ENCODE measurements around the gene RSL1D1. TPM values are rescaled to one million over a fixed set of nuclear protein-coding genes. Genes with fewer than 3 reads are reported as not detected.

The RSL1D1 gene
- total RNA-seq, 3 donors from 2014 or later (not counting 1 experiment from before 2014, with no cell fraction given), result 66.3 to 102 (median 99.1) TPM

DNA sequence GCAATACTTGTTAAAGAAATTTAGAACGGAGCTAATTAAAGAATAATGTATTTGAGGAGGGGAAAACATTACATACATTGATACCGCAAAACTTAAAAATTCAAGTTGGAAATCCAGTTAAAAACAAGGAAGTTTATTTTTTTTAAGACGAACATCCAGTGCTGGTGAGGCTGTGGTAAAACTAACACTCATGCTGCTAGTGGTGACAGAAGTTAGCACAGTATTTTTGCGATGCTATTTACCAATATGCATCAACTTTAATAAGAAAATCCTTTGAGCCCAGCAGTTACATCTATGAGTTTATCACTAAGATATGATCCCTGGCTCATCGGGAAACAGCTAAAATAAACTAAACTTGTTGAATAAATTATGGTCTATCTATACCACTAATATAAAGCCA lies 32.7 kb upstream of the RSL1D1 start:
- H3K36me3 Mint-ChIP-seq, result peaks cover 8% of the 10 kb centered on the region
- H3K4me3 Mint-ChIP-seq, result no peak overlapping the region
- ATAC-seq (no peak), DNase-seq (no peak)
- no peaks in the 10 kb centered on the region for H3K27me3 Mint-ChIP-seq (ENCODE audit: low read depth in 2 of 2)
- WGBS (ENCODE audit: insufficient coverage), result 98% methylated on average over 3 of the region's 5 CpGs
- H3K27me3 ChIP-seq (ENCODE audit: control insufficient read depth, insufficient read depth, low read length), result no peaks in the 10 kb centered on the region
- H3K4me1 ChIP-seq (ENCODE audit: control insufficient read depth, insufficient read depth, low read length), result no peaks in the 10 kb centered on the region
- no peaks in the 10 kb centered on the region for H3K9me3 Mint-ChIP-seq
- TF ChIP-seq, protein P1, sequence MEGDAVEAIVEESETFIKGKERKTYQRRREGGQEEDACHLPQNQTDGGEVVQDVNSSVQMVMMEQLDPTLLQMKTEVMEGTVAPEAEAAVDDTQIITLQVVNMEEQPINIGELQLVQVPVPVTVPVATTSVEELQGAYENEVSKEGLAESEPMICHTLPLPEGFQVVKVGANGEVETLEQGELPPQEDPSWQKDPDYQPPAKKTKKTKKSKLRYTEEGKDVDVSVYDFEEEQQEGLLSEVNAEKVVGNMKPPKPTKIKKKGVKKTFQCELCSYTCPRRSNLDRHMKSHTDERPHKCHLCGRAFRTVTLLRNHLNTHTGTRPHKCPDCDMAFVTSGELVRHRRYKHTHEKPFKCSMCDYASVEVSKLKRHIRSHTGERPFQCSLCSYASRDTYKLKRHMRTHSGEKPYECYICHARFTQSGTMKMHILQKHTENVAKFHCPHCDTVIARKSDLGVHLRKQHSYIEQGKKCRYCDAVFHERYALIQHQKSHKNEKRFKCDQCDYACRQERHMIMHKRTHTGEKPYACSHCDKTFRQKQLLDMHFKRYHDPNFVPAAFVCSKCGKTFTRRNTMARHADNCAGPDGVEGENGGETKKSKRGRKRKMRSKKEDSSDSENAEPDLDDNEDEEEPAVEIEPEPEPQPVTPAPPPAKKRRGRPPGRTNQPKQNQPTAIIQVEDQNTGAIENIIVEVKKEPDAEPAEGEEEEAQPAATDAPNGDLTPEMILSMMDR (IDR thresholded peaks at IDR 0.05), result no peak
- intact Hi-C loops (cut with micrococcal nuclease), result no loop called here
- H3K4me3 ChIP-seq (ENCODE audit: low read length), result no peak overlapping the region
- no peaks in the 10 kb centered on the region for H3K9me3 ChIP-seq (ENCODE audit: control insufficient read depth, insufficient read depth, low read length)
- no peak overlapping the region for H3K27ac Mint-ChIP-seq
- no peak overlapping the region for H3K27ac ChIP-seq (ENCODE audit: low read length)
- peaks cover 65% of the 10 kb centered on the region for H3K36me3 ChIP-seq (ENCODE audit: control insufficient read depth, insufficient read depth, low read length)
- H3K4me1 Mint-ChIP-seq, result no peaks in the 10 kb centered on the region

- no peak overlapping the region for H3K4me3 Mint-ChIP-seq
- 89% methylated on average over 3 of the region's 5 CpGs for WGBS (ENCODE audit: insufficient coverage)
- Histone ChIP-seq H3K4me3 (ENCODE audit: low read length) (no peak overlapping the region), H3K27me3 (ENCODE audit: control insufficient read depth, insufficient read depth, low read length) (no peaks in the 10 kb centered on the region), H3K27ac (ENCODE audit: low read length) (no peak overlapping the region), H3K4me1 (ENCODE audit: control insufficient read depth, insufficient read depth, low read length) (no peaks in the 10 kb centered on the region), H3K36me3 (ENCODE audit: control insufficient read depth, insufficient read depth, low read length) (peaks cover 60% of the 10 kb centered on the region), H3K9me3 (ENCODE audit: control insufficient read depth, insufficient read depth, low read length) (no peaks in the 10 kb centered on the region)
- no peak for DNase-seq
- TF ChIP-seq, protein P1 (IDR thresholded peaks at IDR 0.05), result no peak
- H3K4me1 Mint-ChIP-seq, result no peaks in the 10 kb centered on the region
- no peaks in the 10 kb centered on the region for H3K27me3 Mint-ChIP-seq (ENCODE audit: low read depth in 2 of 2)
- H3K9me3 Mint-ChIP-seq, result no peaks in the 10 kb centered on the region
- ATAC-seq, result no peak
- intact Hi-C loops (cut with micrococcal nuclease), result no loop called here
- no peak overlapping the region for H3K27ac Mint-ChIP-seq
- H3K36me3 Mint-ChIP-seq, result no peaks in the 10 kb centered on the region
These were observed 28.7 kb upstream of the RSL1D1 start for GRCh38 chr16:11880007-11880406.

- H3K36me3 ChIP-seq (ENCODE audit: control insufficient read depth, insufficient read depth, low read length), result peaks cover 58% of the 10 kb centered on the region
- H3K27ac ChIP-seq (ENCODE audit: low read length), result no peak overlapping the region
- H3K27ac Mint-ChIP-seq, result no peak overlapping the region
- H3K4me3 ChIP-seq (ENCODE audit: low read length), result no peak overlapping the region
- 97% methylated on average over 5 of the region's 5 CpGs for WGBS (ENCODE audit: insufficient coverage)
- H3K36me3 Mint-ChIP-seq, result peaks cover 6% of the 10 kb centered on the region
- ATAC-seq (no peak), DNase-seq (no peak)
- H3K9me3 Mint-ChIP-seq, result no peaks in the 10 kb centered on the region
- H3K27me3 ChIP-seq (ENCODE audit: control insufficient read depth, insufficient read depth, low read length), result no peaks in the 10 kb centered on the region
- TF ChIP-seq, protein P1 (IDR thresholded peaks at IDR 0.05), result no peak
- H3K4me1 ChIP-seq (ENCODE audit: control insufficient read depth, insufficient read depth, low read length), result no peaks in the 10 kb centered on the region
- no peaks in the 10 kb centered on the region for H3K9me3 ChIP-seq (ENCODE audit: control insufficient read depth, insufficient read depth, low read length)
- H3K27me3 Mint-ChIP-seq (ENCODE audit: low read depth in 2 of 2), result no peaks in the 10 kb centered on the region
- intact Hi-C loops (cut with micrococcal nuclease), result no loop called here
- no peak overlapping the region for H3K4me3 Mint-ChIP-seq
- no peaks in the 10 kb centered on the region for H3K4me1 Mint-ChIP-seq
These were observed 26.0 kb upstream of the RSL1D1 start for GRCh38 chr16:11877374-11877773.

DNA sequence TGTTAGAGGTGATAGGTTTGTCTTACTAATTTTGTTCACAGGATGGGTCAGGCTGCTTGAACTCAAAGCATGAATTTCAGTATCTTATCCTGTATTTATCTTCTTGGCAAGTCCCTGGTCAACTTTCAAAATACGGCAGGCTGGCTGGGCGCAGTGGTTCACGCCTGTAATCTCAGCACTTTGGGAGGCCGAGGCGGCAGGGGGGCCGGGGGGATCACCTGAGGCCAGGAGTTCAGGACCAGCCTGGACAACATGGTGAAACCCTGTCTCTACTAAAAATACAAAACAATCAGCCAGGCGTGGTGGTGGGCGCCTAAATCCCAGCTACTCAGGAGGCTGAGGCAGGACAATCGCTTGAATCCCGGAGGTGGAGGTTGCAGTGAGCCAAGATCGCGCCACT lies 25.0 kb upstream of the RSL1D1 start:
- Histone ChIP-seq H3K27ac (ENCODE audit: low read length) (no peak overlapping the region), H3K9me3 (ENCODE audit: control insufficient read depth, insufficient read depth, low read length) (no peaks in the 10 kb centered on the region), H3K4me3 (ENCODE audit: low read length) (no peak overlapping the region), H3K27me3 (ENCODE audit: control insufficient read depth, insufficient read depth, low read length) (no peaks in the 10 kb centered on the region), H3K36me3 (ENCODE audit: control insufficient read depth, insufficient read depth, low read length) (peaks cover 56% of the 10 kb centered on the region), H3K4me1 (ENCODE audit: control insufficient read depth, insufficient read depth, low read length) (no peaks in the 10 kb centered on the region)
- DNase-seq, result no peak
- Mint-ChIP-seq H3K4me1 (no peaks in the 10 kb centered on the region), H3K36me3 (peaks cover 7% of the 10 kb centered on the region), H3K9me3 (no peaks in the 10 kb centered on the region), H3K27ac (peak overlapping the region in 1 of 2 donors; percentile 45), H3K27me3 (ENCODE audit: low read depth in 2 of 2) (no peaks in the 10 kb centered on the region), H3K4me3 (no peak overlapping the region)
- intact Hi-C loops (cut with micrococcal nuclease), result no loop called here
- no peak for ATAC-seq
- TF ChIP-seq, protein P1 (IDR thresholded peaks at IDR 0.05), result no peak
- 97% methylated on average over 12 of the region's 12 CpGs for WGBS (ENCODE audit: insufficient coverage)
